LNCaP clone FGC (cell line): ENCODE measurements around the gene ELFN2.

Experiments used
- DNase-seq: peaks from one replicate; pipeline ENCODE4 v3.0.0-alpha.2; 2011; ENCODE audit warnings: low read depth
- H3K4me3 ChIP-seq: 2 replicates; pipeline ENCODE4 v1.5.1; 2011; ENCODE audit warnings: mild to moderate bottlenecking, low read depth, low read length, control low read depth
- CTCF ChIP-seq: IDR thresholded peaks from 2 replicates; pipeline ENCODE4 v1.5.1; 2012; ENCODE audit warnings: mild to moderate bottlenecking; ENCODE audit not compliant: control insufficient read depth, insufficient read depth; ENCODE audit errors: extremely low read depth

ELFN2 gene

GRCh38 chr22:37338539-37339246, 88.6 kb downstream of the ELFN2 start:
- no peak overlapping the region for H3K4me3 ChIP-seq
- no peak for TF ChIP-seq CTCF
- no peak for DNase-seq

- no peak for TF ChIP-seq CTCF
- DNase-seq = no peak
- no peak overlapping the region for H3K4me3 ChIP-seq
Measured at GRCh38 chr22:37337204-37337943, 89.9 kb downstream of the ELFN2 start.

DNA sequence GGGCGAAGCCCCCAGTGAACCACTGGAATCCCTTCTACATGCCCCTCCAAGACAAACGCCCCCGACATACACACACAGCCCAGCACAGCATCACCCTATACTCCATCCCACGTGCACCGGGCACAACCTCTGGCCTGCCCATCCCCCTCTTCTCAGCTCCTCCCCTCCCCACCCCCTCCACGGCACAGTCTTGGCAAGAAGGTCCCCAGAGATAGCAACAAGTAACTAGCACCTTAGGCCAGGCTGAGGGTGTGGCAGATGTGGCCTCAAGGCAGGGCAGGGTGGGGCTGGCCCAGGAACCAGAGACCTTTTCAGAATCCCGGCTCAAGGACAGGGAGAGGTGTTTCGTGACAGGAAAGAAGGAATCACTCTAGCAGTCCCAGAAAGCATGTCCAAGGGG, 90.7 kb downstream of the ELFN2 start:
- no peak for DNase-seq
- H3K4me3 ChIP-seq = no peak overlapping the region
- TF ChIP-seq CTCF = no peak

DNA sequence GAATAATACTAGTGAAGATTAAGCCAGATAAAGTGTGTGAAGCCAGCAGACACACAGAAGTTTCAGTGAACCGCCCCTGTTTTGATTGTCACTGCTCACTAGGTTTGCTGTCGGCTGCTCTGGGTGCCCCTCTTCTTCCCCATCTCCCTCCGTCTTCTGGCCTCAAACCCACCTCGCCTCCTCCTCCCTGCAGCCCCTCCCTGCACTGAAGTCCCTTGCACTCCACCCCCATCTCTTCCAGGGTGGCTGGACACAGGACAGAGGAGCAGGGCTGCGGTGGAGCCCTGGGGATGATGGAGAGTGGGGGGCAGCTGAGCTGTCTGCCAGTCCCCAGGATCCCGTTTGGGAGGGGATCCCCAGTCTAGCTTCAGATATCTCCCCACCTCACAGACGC, 91.5 kb downstream of the ELFN2 start:
- TF ChIP-seq CTCF = no peak
- no peak for DNase-seq
- no peak overlapping the region for H3K4me3 ChIP-seq

DNA sequence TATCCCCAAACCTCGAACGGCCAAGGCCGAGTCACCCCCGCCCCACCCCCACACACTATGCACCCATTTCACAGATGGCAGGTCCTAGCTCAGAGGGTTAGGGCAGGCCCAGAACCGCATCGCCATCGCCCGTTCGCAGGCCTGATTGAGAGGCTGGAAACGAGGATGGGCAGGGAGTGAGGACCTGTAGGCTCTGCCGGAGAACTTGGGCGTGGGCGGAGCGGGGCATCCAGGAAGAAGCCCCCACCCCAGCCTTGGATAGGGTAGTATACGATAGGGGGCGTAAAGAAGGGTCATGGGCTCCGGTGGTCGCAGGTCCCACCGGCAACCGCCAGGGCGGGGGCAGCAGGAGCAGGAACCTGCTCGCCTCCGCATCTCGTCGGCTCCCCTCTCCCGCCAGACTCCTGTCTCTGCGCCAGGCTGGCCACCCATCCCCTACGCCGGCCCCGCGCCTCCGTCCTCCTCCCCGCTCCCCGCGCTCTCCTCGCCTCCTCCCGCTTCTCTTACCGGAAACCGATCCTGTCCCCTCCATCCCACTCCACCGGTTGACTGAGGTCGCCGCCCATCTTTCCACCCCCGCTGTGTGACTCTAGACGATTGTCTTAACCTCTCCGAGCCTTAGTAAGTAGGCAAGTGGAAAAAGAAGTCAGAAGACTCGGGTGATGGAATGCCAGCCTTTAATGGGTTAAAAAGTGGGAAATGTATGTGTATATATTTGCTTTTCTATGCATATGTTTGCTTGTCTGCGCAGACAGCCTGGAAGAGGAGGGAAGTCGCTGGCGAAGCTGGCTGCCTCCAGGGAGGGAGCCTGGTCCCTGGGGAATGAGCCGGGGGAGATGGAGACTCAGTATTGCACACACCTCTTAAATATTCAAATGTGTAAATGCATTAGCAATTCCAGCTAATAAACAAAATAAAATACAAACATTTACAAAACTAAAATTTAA, 92.1 kb downstream of the ELFN2 start:
- peak overlapping the region; percentile 21 for H3K4me3 ChIP-seq
- TF ChIP-seq CTCF = no peak
- DNase-seq = peak; percentile 11

DNA sequence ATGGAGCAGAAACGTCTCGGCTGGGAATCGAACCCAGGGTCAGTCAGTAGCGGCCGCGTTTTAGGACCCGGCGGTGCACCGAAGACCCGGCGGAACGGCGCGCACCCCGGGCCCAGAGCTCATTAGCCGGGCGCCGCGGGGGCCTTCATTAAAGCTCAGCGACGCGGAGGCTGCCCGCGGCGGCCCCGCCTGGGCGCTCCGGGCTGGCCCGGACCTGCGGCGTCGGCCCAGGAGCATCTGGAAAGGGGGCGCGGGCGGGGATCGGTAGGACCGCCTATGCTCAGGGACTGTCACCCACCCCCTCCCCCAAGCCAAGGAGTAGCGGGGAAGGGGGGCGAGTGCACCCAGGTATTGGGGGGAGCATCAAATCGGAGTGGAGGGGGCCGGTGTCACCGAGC, 92.8 kb downstream of the ELFN2 start:
- TF ChIP-seq CTCF = no peak
- H3K4me3 ChIP-seq = no peak overlapping the region
- no peak for DNase-seq
